Measurements from ENCODE around the gene CEACAM16. TPM values are rescaled to one million over a fixed set of nuclear protein-coding genes. Genes with fewer than 3 reads are reported as not detected.

CEACAM16 gene
- total RNA-seq, 1 donor from 2014 or later = not detected

GRCh38 chr19:44758596-44758995 lies 59.6 kb downstream of the CEACAM16 start:
- DNase-seq (ENCODE audit: low read depth in 2 of 2) = no peak

GRCh38 chr19:44759083-44759804 lies 60.3 kb downstream of the CEACAM16 start:
- no peak for DNase-seq (ENCODE audit: low read depth in 2 of 2)

Other genes with a start within 250 kb of the CEACAM16 start
- gene ZNF180, start 198.6 kb upstream of the CEACAM16 start, total RNA-seq = 5.5 and 6.6 TPM in 2 replicates
- not detected in 2 replicates for gene CEACAM20, start 169.5 kb upstream of the CEACAM16 start, total RNA-seq
- 0.13 TPM in 2 replicates for gene IGSF23, start 85.6 kb upstream of the CEACAM16 start, total RNA-seq
- gene PVR, start 55.2 kb upstream of the CEACAM16 start, total RNA-seq = 53.8 and 84.7 TPM in 2 replicates
- 0.51 and 1.1 TPM in 2 replicates for gene CEACAM19, start 27.7 kb upstream of the CEACAM16 start, total RNA-seq
- 1.4 and 3.8 TPM in 2 replicates for gene BCL3, start 49.6 kb downstream of the CEACAM16 start, total RNA-seq
- gene CBLC, start 78.7 kb downstream of the CEACAM16 start, total RNA-seq = 0.13 TPM in 1 of 2 replicates, not detected in the other
- 14.9 and 40.6 TPM in 2 replicates for gene BCAM, start 110.0 kb downstream of the CEACAM16 start, total RNA-seq
- gene NECTIN2, start 147.1 kb downstream of the CEACAM16 start, total RNA-seq = 75.6 and 127 TPM in 2 replicates
- 41.0 and 48.9 TPM in 2 replicates for gene TOMM40, start 192.1 kb downstream of the CEACAM16 start, total RNA-seq
- gene APOE, start 206.6 kb downstream of the CEACAM16 start, total RNA-seq = 0.64 and 3.5 TPM in 2 replicates
- 0.63 and 1.8 TPM in 2 replicates for gene APOC1, start 215.5 kb downstream of the CEACAM16 start, total RNA-seq
- not detected in 2 replicates for gene APOC4, start 243.1 kb downstream of the CEACAM16 start, total RNA-seq
- gene APOC2, start 246.9 kb downstream of the CEACAM16 start, total RNA-seq = not detected in 2 replicates

All from dermis microvascular lymphatic vessel endothelial cell (primary cell).